HepG2 (cell line): Measurements from ENCODE around the gene POMGNT2.

ENCODE experiments used
- CTCF ChIP-seq: sonication (generic); formaldehyde crosslinking; IDR thresholded peaks from 2 replicates; pipeline ENCODE4 v1.5.0; 2020; ENCODE audit warnings: mild to moderate bottlenecking, missing genetic modification reagents, moderate library complexity
- GABPA ChIP-seq, 2 experiments: IDR thresholded peaks; 2 replicates each; pipeline ENCODE4 v1.6.1; 2011 to 2016; ENCODE audit warnings: low read depth in 2 of 2, low read length in 1 of 2, missing biosample characterization in 1 of 2, missing genetic modification characterization in 1 of 2
- POLR2A ChIP-seq, 2 experiments: IDR thresholded peaks; 2 replicates each; pipeline ENCODE4 v1.6.1; 2011; ENCODE audit warnings: low read depth in 2 of 2, low read length in 2 of 2, mild to moderate bottlenecking in 1 of 2, moderate library complexity in 1 of 2; ENCODE audit not compliant: insufficient read depth in 1 of 2
- SOX5 ChIP-seq: IDR thresholded peaks from 2 replicates; pipeline ENCODE4 v1.6.1; 2016; ENCODE audit warnings: borderline replicate concordance
- ZNF792 ChIP-seq: IDR thresholded peaks from 2 replicates; pipeline ENCODE4 v1.6.1; 2016
- ZSCAN21 ChIP-seq: sonication (generic); formaldehyde crosslinking; IDR thresholded peaks from 2 replicates; pipeline ENCODE4 v1.8.0; 2022; ENCODE audit warnings: mild to moderate bottlenecking, missing genetic modification reagents, moderate library complexity, borderline replicate concordance
- TF ChIP-seq, protein P1 (sequence below): sonication (generic); formaldehyde crosslinking; IDR thresholded peaks from 2 replicates; pipeline ENCODE4 v1.9.0; 2021; ENCODE audit warnings: missing genetic modification reagents, mild to moderate bottlenecking, borderline replicate concordance

- TF ChIP-seq ZSCAN21 (CRISPR knock-in tag) (no peak), POLR2A (IDR thresholded peaks at IDR 0.05; ENCODE audit: insufficient read depth in 1 of 2, low read depth in 2 of 2, low read length in 2 of 2) (no peak), ZNF792 (no peak), GABPA (IDR thresholded peaks at IDR 0.05; ENCODE audit: low read depth, low read length) (no peak), GABPA (CRISPR knock-in tag; IDR thresholded peaks at IDR 0.05; ENCODE audit: low read depth) (no peak), CTCF (no peak), SOX5 (CRISPR knock-in tag) (no peak)
- TF ChIP-seq, protein P1, sequence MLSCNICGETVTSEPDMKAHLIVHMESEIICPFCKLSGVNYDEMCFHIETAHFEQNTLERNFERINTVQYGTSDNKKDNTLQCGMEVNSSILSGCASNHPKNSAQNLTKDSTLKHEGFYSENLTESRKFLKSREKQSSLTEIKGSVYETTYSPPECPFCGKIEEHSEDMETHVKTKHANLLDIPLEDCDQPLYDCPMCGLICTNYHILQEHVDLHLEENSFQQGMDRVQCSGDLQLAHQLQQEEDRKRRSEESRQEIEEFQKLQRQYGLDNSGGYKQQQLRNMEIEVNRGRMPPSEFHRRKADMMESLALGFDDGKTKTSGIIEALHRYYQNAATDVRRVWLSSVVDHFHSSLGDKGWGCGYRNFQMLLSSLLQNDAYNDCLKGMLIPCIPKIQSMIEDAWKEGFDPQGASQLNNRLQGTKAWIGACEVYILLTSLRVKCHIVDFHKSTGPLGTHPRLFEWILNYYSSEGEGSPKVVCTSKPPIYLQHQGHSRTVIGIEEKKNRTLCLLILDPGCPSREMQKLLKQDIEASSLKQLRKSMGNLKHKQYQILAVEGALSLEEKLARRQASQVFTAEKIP: no peak
Observed at GRCh38 chr3:43098761-43099160, 7.1 kb downstream of the POMGNT2 start.
